Activated CD8-positive, alpha-beta memory T cell treated with anti-CD3 and anti-CD28 coated beads, Interleukin-2, amount 50 U/mL, for 1 hour (primary cell): ENCODE results near the gene CSMD2.

Experiments used
- DNase-seq: peaks from one replicate; pipeline ENCODE4 v3.0.0-alpha.2; 2020; ENCODE audit errors: extremely low read depth

CSMD2 gene

GRCh38 chr1:33684396-33685179, 480.4 kb downstream of the CSMD2 start:
- DNase-seq: no peak

DNA sequence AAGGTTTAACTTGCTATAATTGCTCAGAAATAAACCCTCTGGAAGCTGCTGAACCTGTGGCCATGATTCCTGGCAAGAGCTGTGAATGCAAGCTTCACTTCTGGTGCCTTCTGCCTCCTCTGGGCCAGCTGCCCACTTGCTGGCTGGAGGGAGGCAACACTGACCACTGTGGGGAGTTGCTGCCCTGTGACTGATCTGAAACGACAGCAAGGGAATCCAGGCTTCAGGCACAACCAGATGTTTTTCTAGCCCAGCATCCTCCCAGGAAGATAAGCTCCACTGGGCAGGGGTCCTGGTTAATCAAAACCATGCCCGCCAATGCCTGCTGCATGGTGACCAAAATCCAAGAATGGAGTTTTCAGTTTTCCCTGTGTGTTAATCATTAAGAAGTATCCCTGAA, 481.1 kb downstream of the CSMD2 start:
- no peak for DNase-seq

GRCh38 chr1:33682371-33682770, 482.7 kb downstream of the CSMD2 start:
- DNase-seq: no peak

DNA sequence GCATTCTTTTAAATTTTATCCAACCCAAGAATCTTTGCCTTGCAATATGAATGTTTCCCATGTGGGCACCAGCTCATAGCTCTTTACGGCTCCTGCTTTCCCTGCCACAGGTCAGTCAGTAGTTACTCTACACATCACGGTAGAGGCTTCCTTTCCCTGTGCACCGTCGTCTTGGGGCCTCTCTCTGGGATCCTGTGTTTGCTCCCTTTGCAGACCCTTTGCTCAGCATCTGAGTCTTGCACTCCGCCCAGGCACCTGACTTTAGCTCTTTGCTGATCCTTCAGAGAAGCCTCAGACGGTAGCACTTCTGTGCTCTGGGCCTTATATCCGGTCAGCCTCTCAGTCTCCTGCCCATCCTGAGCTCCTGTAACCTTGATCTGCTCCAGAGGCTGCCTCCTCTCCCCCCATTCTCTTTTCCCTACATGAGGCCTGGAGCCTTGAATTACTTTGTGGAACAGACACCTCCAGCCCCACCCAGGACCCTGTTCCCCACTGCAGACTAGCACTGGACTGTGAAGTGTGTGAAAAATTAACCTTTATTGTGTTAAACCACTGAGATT, 484.7 kb downstream of the CSMD2 start:
- DNase-seq: no peak

DNA sequence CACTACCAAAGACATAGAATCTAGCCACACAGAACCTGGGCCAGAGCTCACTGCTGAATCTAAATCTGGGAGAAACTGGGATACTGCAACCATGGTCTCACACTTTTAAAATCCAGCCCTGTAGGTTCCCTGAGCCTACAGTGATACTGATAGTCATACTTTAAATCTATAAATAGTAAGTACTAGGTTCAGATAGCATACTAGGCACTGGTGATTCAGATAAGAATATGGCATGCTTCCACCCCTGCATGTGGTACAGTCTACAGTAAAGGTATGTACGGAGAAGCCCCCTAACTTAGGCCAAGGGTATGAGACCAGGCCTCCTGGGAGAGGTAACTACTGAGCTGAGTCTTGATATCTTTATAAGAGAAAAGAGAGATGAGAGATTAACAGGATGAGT, 494.5 kb downstream of the CSMD2 start:
- DNase-seq: no peak

DNA sequence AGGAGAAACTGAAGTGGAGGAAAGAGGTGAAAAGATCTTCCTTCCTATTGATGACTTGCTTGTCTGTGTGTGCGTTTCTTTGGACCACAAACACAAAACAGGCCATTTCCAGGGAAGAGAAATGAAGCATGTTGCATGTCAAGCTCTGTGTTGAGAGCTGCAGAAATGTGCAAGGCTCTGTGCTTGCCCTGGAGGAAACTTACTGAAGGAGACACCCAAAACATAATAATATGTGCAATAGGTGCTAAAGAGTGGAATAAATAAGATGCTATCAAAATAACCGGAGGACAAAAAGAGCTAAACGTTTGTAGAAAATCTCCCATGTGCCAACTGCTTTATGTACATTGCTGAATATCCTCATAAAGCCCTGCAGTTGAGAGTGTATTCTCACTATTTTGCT, 496.3 kb downstream of the CSMD2 start:
- DNase-seq: no peak

- DNase-seq: no peak
Observed at GRCh38 chr1:33667386-33668282, 497.4 kb downstream of the CSMD2 start.

DNA sequence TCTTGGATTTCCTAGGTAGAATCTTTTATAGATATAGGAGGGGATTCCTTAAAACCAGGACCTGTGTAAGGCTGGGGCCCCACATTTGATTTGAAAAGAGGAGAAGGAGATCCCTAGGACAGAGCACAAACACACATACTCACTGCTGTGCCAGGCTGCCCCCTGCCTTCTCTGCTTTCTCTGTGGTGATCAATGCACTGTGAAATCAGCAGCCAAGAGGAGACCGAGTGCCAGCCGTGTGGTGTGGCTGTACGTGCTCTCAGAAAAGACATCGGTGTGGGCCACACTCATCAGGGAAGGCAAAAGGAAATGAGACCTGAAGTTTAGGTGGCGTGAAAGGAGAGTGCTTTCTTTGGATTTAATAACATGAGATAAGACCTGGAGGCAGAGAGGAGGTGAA, 498.4 kb downstream of the CSMD2 start:
- no peak for DNase-seq

DNA sequence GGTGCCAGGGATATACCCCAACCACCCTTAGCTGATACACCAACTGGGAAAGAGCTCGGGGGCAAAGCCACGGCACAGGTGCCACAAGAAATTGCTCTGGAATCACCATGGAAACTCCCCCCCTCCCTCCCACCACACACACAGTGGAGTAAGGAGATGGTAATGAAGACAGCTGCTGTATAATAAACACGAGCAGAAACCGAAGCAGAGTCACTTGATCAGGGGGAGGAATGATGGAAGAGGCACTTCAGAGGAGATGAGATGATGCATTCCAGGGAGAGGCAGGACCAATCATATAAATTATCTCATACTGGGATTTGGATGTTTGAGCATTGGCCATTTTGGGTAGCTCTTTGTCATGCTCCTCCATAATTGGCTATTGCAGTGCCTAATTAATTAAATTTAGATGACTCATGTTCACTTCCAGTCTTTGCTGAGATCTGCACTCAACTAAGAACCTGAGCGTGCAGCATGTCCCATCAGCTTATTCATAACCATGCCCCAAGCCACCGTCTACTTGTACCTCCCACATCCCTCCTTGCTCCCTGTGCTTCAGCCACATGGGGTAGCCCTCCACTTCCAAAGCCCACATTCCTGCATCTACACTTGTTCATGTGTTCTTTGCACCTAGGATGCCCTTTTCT, 503.1 kb downstream of the CSMD2 start:
- DNase-seq: no peak

GRCh38 chr1:33660956-33661355, 504.1 kb downstream of the CSMD2 start:
- no peak for DNase-seq

- DNase-seq: no peak
Observed at GRCh38 chr1:33660244-33660643, 504.8 kb downstream of the CSMD2 start.

DNA sequence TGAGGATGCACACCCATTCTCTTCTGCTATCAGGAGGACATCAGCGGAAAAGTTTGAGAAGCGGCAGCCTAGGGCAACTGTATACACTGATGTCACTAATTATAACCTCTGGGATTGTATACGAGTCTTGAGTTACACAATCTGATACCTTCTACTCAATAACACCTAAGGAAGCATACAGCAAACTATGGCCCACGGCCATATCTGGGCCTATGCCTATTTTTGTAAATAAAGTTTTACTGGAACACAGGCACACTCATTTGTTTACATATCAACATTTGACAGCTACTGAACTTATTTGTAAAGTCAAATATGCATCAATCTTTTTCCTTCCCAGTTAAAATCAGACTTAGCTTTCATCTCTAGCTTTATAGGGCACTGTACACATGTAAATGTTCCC, 505.4 kb downstream of the CSMD2 start:
- no peak for DNase-seq

GRCh38 chr1:33657833-33658232, 507.2 kb downstream of the CSMD2 start:
- DNase-seq: no peak

DNA sequence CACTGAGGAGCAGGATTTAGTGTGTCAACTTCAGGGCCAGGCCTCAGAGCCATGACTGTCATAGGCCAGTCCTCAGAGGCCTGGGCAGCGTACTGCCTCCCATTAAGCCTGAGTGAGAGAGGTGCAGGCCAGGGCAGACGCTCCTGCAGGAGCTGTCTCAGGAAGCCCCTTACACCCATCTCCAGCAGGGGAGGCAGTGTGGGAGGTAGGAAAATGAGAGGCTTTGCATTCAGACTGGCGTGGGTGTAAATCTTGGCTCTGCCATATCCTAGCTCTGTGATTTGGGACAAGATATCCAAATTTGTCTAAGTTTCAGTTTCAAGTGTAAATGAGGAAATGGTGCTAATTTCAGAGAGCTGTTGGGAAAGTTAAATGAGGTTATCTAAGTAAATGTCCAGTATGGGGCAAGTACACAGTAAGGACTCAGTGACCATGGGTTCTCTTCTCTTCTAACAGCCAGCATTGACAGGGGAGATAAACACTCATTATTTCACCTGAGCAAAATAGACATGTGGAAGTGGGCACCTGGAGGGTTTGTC, 508.5 kb downstream of the CSMD2 start:
- no peak for DNase-seq

DNA sequence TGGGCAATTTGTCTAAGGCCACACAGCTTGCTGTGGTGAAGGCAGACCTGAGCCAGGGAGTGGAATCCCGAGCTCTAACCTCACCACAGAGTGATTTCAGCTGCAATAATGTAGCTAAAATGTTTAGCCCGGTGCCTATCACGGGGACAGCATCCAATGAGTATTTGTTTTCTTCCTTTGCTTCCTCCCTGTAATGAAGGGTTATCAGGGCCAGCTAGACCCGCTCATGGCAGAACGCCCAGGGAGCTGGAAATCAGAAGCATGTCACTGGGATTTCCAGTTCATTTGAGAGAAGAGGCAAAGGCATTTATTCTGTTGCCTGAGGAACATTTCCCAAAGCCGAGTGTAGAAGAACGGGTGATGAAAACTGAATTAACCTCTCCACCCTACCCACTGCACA, 509.5 kb downstream of the CSMD2 start:
- DNase-seq: no peak

GRCh38 chr1:33654267-33654834, 510.7 kb downstream of the CSMD2 start:
- DNase-seq: no peak

DNA sequence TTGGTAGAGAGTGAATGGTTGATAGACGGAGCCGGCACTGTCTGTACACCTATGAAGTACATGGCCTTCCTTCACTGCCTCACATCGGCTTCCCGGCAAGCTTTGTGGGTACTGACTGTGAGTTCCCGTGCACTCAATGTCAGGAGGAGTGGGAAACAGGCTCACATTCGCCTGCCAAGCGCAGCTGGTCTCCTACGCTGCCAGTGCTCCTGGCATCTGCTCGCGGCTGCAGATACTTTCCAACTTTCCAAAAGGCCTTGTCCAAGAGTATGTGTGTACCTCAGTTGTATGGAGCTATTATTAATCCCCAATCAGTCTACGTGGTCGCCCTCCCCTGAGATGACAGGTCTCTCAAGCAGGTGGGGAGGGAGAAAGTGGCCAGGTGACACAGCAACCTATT, 511.8 kb downstream of the CSMD2 start:
- no peak for DNase-seq

DNA sequence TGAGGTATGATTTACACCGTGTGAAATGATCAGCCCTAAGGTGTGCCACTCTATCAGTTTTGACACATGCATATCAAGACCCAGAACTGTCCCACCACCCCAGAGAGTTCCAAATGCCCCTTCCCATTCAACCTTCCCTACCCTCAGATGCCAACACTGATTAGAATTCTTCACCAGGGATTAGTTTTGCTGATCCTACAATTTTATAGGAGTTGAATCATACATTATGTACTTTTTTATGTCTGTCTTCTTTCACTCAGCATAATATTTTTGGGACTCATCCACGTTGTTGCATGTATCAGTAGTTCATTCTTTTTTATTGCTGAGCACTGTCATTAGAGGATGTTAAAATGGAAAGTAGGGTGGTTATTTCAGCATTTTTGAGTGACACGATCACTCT, 514.3 kb downstream of the CSMD2 start:
- DNase-seq: no peak

DNA sequence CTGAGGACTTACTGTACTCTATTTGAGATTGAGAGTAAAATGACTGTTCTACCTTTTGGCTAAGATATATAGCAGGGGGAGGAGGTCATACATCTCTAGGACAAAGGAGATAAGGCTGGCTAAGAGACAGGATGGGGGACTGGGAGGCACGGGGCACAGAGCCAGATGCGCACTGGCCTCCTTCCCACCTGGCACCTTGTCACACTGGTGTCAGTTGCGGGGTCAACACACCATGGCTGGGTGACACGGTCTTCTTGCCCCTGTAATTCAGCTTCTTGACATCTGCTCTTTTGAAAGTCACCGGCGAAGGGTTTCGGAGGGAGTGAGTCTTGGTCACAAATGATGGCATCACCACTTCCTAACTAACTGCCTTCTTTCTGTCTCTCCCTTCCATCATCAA, 515.3 kb downstream of the CSMD2 start:
- DNase-seq: no peak

- no peak for DNase-seq
Observed at GRCh38 chr1:33643216-33643615, 521.8 kb downstream of the CSMD2 start.

- no peak for DNase-seq
Observed at GRCh38 chr1:33641104-33641830, 523.8 kb downstream of the CSMD2 start.
